Measurements from ENCODE around the gene SMARCC2. TPM values are rescaled to one million over a fixed set of nuclear protein-coding genes. Genes with fewer than 3 reads are reported as not detected.

The SMARCC2 gene
- total RNA-seq, 1 experiment from 2014 or later, result 129 TPM

DNA sequence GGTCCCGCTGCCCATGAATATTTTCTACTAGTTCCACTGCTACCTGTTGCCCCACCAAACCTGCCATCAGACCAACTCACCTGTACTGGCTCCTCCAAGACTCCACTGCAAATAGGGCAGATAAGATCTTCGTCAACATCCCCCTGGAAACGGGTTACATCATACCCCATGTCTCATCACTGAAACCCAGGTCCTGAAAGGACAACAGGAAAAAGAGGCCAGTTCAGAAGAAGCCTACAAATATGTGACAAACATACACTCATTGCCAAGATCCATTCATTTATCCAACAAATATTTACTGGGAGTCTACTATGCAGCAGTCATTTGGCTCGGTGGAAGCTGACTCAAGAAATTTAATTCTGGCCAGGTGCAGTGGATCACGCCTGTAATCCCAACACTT lies 24.6 kb upstream of the SMARCC2 start:
- in situ Hi-C loops (cut with HindIII; ENCODE audit: low pct_unique_long_range_greater_than_20kb, low sequenced_read_pairs) (no loop called here), intact Hi-C loops (cut with micrococcal nuclease; ENCODE audit: unreplicated experiment) (no loop called here)
- DNase-seq (ENCODE audit: low read depth, low spot score) (no peak), ATAC-seq (no peak)
- BruUV-seq (replicated peaks), result no TSS peak
- ChIA-PET CTCF (no interaction called here), POLR2A (interaction anchor here (0.6 kb wide), 1 partner anchor 106 kb away, joined by 7 read pairs; no protein-coding TSS in a partner anchor)
- peaks cover 9% of the 10 kb centered on the region; the same call in 1 of the 2 replicates for H3K36me3 ChIP-seq (ENCODE audit: control insufficient read depth, insufficient read depth, low read length)
- no peaks in the 10 kb centered on the region for H3K4me1 ChIP-seq (ENCODE audit: control insufficient read depth, insufficient read depth, low read length)
- H3K27ac ChIP-seq (ENCODE audit: low read length), result no peak overlapping the region
- no peaks in the 10 kb centered on the region for H3K27me3 ChIP-seq (ENCODE audit: control insufficient read depth, insufficient read depth, low read length)
- no peaks in the 10 kb centered on the region for H3K9me3 ChIP-seq (ENCODE audit: control insufficient read depth, insufficient read depth, low read depth, low read length)
- no peak overlapping the region for H3K4me3 ChIP-seq (ENCODE audit: low read depth in 2 of 2, low read length in 2 of 2)
- TF ChIP-seq POLR2AphosphoS5 (IDR thresholded peaks at IDR 0.05; ENCODE audit: low read depth, low read length) (no peak), SIN3A (IDR thresholded peaks at IDR 0.05; ENCODE audit: borderline replicate concordance, insufficient read depth, low read depth, low read length) (no peak), REST (IDR thresholded peaks at IDR 0.05; ENCODE audit: insufficient read depth in 1 of 2, low read depth in 2 of 2, low read length in 1 of 2) (no peak), CTCF (IDR thresholded peaks at IDR 0.05) (no peak), TCF7L2 (IDR thresholded peaks at IDR 0.05; ENCODE audit: low read depth, low read length) (no peak)

DNA sequence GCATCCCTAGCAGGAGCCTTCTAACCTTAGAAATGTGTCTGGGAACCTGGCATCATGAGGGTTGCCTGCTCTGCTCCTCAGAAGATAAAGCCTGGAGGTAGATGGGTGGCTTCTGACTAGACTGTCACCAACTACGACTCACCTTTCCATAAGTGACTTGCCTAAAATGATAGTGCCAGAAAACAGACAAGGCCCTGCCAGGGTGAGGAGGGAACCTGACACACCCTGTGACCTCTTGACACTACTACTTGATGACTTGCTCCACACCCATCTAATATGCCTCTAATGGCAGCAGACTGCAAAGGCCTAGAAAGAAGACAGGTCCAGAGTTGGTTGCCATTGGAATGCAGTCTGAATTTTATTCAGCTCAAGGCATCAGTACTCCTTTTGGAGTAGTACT lies 23.1 kb upstream of the SMARCC2 start:
- ChIA-PET POLR2A (no interaction called here), CTCF (no interaction called here)
- Histone ChIP-seq H3K4me1 (ENCODE audit: control insufficient read depth, insufficient read depth, low read length) (no peaks in the 10 kb centered on the region), H3K27ac (ENCODE audit: low read length) (no peak overlapping the region), H3K9me3 (ENCODE audit: control insufficient read depth, insufficient read depth, low read depth, low read length) (no peaks in the 10 kb centered on the region), H3K4me3 (ENCODE audit: low read depth in 2 of 2, low read length in 2 of 2) (no peak overlapping the region), H3K36me3 (ENCODE audit: control insufficient read depth, insufficient read depth, low read length) (peaks cover 13% of the 10 kb centered on the region; the same call in 1 of the 2 replicates), H3K27me3 (ENCODE audit: control insufficient read depth, insufficient read depth, low read length) (no peaks in the 10 kb centered on the region)
- TF ChIP-seq TCF7L2 (IDR thresholded peaks at IDR 0.05; ENCODE audit: low read depth, low read length) (no peak), POLR2AphosphoS5 (IDR thresholded peaks at IDR 0.05; ENCODE audit: low read depth, low read length) (no peak), SIN3A (IDR thresholded peaks at IDR 0.05; ENCODE audit: borderline replicate concordance, insufficient read depth, low read depth, low read length) (no peak), REST (IDR thresholded peaks at IDR 0.05; ENCODE audit: insufficient read depth in 1 of 2, low read depth in 2 of 2, low read length in 1 of 2) (no peak), CTCF (IDR thresholded peaks at IDR 0.05) (no peak)
- in situ Hi-C loops (cut with HindIII; ENCODE audit: low pct_unique_long_range_greater_than_20kb, low sequenced_read_pairs), result no loop called here
- intact Hi-C loops (cut with micrococcal nuclease; ENCODE audit: unreplicated experiment), result no loop called here
- BruUV-seq (replicated peaks), result no TSS peak
- ATAC-seq, result no peak
- DNase-seq (ENCODE audit: low read depth, low spot score), result no peak

Data from Panc1 (cell line).